MG63 (cell line): ENCODE results near the gene ADAMTS12. TPM values are rescaled to one million over a fixed set of nuclear protein-coding genes. Genes with fewer than 3 reads are reported as not detected.

Experiments
- DNase-seq: peaks from one replicate; pipeline ENCODE4 v3.0.0-alpha.2; 2020
- H3K27me3 ChIP-seq: fragments of 250-450 bp; sonication (Bioruptor Pico); 2 replicates; pipeline ENCODE4 v1.5.1; 2020; ENCODE audit warnings: mild to moderate bottlenecking, moderate library complexity
- H3K36me3 ChIP-seq: fragments of 250-450 bp; sonication (Bioruptor Pico); 2 replicates; pipeline ENCODE4 v1.5.1; 2020; ENCODE audit warnings: mild to moderate bottlenecking, moderate library complexity
- H3K4me3 ChIP-seq: fragments of 250-450 bp; sonication (Bioruptor Pico); 2 replicates; pipeline ENCODE4 v1.5.1; 2020; ENCODE audit warnings: mild to moderate bottlenecking, moderate library complexity
- H3K9me3 ChIP-seq: fragments of 250-450 bp; sonication (Bioruptor Pico); 2 replicates; pipeline ENCODE4 v1.5.1; 2020; ENCODE audit warnings: mild to moderate bottlenecking, moderate library complexity
- total RNA-seq: library from RNA; depleted of rRNA; stranded (reverse); fragments of >200 nt; shearing (Covaris generic); gene quantifications from 2 replicates; pipeline ENCODE4 v1.2.3, GENCODE V29; 2014; ENCODE audit warnings: low replicate concordance; rRNA removed

ADAMTS12 gene
- 8.1 and 11.8 TPM in 2 replicates for total RNA-seq

DNA sequence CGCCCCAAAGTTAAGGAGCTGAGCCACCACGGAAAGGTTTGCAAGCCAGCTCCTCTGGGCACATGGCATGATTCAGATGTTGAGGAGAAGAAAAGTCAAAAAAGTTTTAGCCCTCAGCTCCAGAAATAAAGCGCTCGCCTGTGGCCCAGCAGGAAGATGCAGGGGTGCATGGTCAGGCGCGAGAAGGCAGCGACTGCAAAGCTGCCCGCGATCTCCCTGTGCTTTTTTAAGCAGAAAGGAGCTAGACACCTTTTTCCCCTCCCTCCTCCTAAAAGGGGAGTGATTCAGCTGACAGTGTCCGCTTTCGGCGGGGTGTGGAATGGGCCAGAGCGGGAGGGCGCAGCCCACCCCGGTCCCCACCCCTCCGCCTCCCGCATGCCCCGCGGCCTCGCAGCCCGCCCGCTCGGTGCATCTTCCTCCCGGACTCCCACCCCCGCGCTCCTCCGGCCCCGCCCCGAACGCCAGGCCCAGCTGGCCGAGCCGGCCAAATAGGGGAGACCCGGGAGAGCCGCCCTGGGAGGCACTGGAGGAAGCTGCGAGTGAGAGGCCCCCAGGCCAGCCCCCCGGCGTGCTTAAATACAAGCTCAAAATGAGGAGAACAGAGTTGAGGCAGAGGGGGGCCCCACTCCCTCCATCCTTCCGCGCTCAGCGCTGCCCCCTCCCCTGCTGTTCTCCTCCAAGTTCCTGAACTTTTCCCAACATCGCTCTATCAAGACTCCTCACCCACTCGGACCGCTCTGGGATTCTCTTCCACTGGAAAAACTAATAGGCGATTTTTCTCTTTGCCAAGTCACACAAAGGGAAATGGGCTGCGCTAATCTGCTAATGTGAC lies at the start of gene ADAMTS12:
Gene ADAMTS12, minus strand, starts transcription at position 203 of the 832 bp plus-strand sequence. Its CDS starts 134 bp downstream, at position 69.
- DNase-seq: peak; percentile 77
- H3K9me3 ChIP-seq: no peaks in the 10 kb centered on the region
- H3K27me3 ChIP-seq: 0 out of 2 replicates have a peak, but pooled peaks cover 2% of the 10 kb centered on the region
- no peaks in the 10 kb centered on the region; the same call in 1 of the 2 replicates for H3K36me3 ChIP-seq
- H3K4me3 ChIP-seq: peak within 1 kb of the TSS; percentile 49

GRCh38 chr5:33941090-33941489 lies 49.3 kb upstream of the ADAMTS12 start:
- Histone ChIP-seq H3K36me3 (no peaks in the 10 kb centered on the region), H3K27me3 (peaks cover 60% of the 10 kb centered on the region), H3K9me3 (no peaks in the 10 kb centered on the region), H3K4me3 (no peak overlapping the region)
- no peak for DNase-seq

- no peak overlapping the region for H3K4me3 ChIP-seq
- H3K9me3 ChIP-seq: no peaks in the 10 kb centered on the region
- no peak for DNase-seq
- no peaks in the 10 kb centered on the region for H3K36me3 ChIP-seq
- H3K27me3 ChIP-seq: peaks cover 66% of the 10 kb centered on the region
Observed at GRCh38 chr5:33939556-33940262, 47.9 kb upstream of the ADAMTS12 start.

DNA sequence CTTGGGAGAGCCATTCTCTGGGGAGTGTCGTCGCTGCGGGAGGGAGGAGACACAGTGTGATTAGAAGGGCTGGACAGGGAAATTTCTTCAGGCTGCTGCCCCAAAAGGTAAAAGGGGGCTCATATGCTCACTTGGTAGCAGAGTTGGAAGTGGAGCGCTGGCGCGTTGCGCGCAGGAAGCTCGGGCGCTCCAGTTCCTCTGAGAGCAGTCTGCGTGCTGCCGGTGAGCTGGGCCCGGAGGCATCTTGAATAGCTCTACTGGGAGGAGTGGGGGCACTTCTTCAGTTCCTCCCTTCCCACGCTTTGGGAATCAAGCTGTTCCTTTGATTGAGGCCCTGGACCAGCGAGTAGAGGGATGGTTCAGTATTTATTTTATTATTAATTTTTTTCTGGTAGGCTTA lies 47.1 kb upstream of the ADAMTS12 start:
- DNase-seq: no peak
- peaks cover 66% of the 10 kb centered on the region for H3K27me3 ChIP-seq
- no peaks in the 10 kb centered on the region for H3K9me3 ChIP-seq
- H3K4me3 ChIP-seq: no peak overlapping the region
- H3K36me3 ChIP-seq: no peaks in the 10 kb centered on the region

DNA sequence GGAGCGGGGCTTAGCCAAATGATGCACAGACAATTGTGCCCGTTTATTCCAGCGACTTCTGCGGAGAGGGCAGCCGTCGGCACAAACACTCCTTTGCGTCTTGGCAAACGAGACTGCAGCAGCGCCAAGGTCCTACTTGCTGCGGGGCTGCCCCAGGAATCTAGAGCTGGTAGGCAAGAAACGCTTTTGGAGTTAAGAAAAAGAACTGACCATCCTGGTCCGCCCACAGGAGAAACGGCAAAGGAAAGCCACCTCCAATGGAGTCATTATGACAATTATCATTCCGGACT lies 46.7 kb upstream of the ADAMTS12 start:
- Histone ChIP-seq H3K36me3 (no peaks in the 10 kb centered on the region), H3K4me3 (no peak overlapping the region), H3K9me3 (no peaks in the 10 kb centered on the region), H3K27me3 (peaks cover 64% of the 10 kb centered on the region)
- no peak for DNase-seq

GRCh38 chr5:33937707-33938506 lies 46.1 kb upstream of the ADAMTS12 start:
- H3K9me3 ChIP-seq: no peaks in the 10 kb centered on the region
- H3K4me3 ChIP-seq: no peak overlapping the region
- no peak for DNase-seq
- no peaks in the 10 kb centered on the region for H3K36me3 ChIP-seq
- peaks cover 62% of the 10 kb centered on the region for H3K27me3 ChIP-seq

GRCh38 chr5:33937017-33937706 lies 45.4 kb upstream of the ADAMTS12 start:
- Histone ChIP-seq H3K27me3 (peaks cover 59% of the 10 kb centered on the region), H3K9me3 (no peaks in the 10 kb centered on the region), H3K4me3 (no peak overlapping the region), H3K36me3 (no peaks in the 10 kb centered on the region)
- no peak for DNase-seq

DNA sequence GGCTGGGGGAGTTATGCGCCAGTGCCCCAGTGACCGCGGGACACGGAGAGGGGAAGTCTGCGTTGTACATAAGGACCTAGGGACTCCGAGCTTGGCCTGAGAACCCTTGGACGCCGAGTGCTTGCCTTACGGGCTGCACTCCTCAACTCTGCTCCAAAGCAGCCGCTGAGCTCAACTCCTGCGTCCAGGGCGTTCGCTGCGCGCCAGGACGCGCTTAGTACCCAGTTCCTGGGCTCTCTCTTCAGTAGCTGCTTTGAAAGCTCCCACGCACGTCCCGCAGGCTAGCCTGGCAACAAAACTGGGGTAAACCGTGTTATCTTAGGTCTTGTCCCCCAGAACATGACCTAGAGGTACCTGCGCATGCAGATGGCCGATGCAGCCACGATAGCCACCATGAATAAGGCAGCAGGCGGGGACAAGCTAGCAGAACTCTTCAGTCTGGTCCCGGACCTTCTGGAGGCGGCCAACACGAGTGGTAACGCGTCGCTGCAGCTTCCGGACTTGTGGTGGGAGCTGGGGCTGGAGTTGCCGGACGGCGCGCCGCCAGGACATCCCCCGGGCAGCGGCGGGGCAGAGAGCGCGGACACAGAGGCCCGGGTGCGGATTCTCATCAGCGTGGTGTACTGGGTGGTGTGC lies 44.7 kb upstream of the ADAMTS12 start, which contains the start of gene RXFP3:
Gene RXFP3, plus strand, starts transcription at position 6 of the 636 bp plus-strand sequence. Its CDS starts 355 bp downstream, at position 361.
- H3K9me3 ChIP-seq: no peaks in the 10 kb centered on the region
- H3K4me3 ChIP-seq: no peak within 1 kb of the TSS
- peaks cover 57% of the 10 kb centered on the region for H3K27me3 ChIP-seq
- DNase-seq: peak; percentile 3
- no peaks in the 10 kb centered on the region for H3K36me3 ChIP-seq

GRCh38 chr5:33936004-33936380 lies 44.2 kb upstream of the ADAMTS12 start:
- peak; percentile 24 for DNase-seq
- Histone ChIP-seq H3K9me3 (no peaks in the 10 kb centered on the region), H3K27me3 (peaks cover 52% of the 10 kb centered on the region), H3K36me3 (no peaks in the 10 kb centered on the region), H3K4me3 (no peak overlapping the region)

DNA sequence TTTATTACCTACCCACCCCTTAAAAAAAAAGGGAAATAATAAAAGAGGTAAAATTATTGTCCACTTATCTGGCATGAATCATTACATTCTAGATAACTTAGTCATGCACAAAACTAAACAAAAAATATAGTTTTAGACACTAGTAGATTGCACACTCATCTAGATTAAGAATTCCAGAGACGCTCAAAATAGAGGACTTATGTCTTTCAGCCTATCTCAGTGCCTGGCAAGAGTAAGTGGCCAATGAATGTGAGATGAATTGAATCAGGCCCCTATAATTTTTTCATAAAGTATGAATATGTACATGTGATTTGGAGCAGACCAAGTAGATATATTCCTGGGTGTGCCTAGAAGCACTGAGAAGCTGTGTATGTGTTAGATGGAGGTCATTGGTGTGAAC lies 42.4 kb upstream of the ADAMTS12 start:
- Histone ChIP-seq H3K27me3 (peaks cover 40% of the 10 kb centered on the region), H3K36me3 (no peaks in the 10 kb centered on the region), H3K9me3 (no peaks in the 10 kb centered on the region), H3K4me3 (no peak overlapping the region)
- no peak for DNase-seq

GRCh38 chr5:33933723-33934169 lies 42.0 kb upstream of the ADAMTS12 start:
- H3K27me3 ChIP-seq: peaks cover 38% of the 10 kb centered on the region
- DNase-seq: no peak
- H3K36me3 ChIP-seq: no peaks in the 10 kb centered on the region
- H3K4me3 ChIP-seq: no peak overlapping the region
- H3K9me3 ChIP-seq: no peaks in the 10 kb centered on the region

- Histone ChIP-seq H3K4me3 (no peak overlapping the region), H3K36me3 (no peaks in the 10 kb centered on the region), H3K9me3 (no peaks in the 10 kb centered on the region), H3K27me3 (peaks cover 11% of the 10 kb centered on the region)
- no peak for DNase-seq
Observed at GRCh38 chr5:33931136-33931535, 39.3 kb upstream of the ADAMTS12 start.

DNA sequence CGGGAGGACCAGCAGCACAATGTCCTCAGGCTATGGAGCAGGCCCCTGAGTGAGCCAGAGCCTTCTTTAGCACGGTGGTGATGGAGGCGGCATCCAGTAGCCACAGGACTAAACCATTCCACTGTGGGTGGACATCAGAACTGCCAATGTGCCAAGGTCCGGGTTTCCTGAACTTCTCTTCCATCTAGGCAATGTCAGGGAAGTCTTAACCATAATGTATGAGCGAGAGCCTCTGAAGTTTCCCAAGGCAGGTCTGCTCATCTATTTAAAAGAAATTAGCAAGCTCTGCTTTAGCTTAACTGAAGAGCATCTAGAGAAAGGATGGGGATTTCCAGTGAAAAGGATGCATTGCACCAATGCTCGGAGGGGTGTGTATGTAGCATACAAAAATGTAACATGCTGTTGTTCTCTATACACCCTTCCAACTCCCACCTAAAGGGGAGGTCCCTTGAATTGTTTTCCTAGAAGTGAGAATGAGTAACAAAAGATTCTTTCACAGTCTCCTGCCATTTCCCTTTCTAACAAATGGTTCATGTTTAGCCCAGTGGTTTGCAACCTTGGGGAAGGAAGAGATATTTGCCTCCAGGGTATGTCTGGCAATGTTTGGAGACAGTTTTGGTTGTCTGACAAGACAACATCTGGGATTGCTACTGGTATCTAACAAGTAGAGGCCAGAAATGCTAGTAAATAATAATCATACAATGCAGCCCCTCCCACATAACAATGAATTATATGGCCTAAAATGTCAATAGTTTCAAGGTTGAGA lies 38.3 kb upstream of the ADAMTS12 start:
- no peak for DNase-seq
- Histone ChIP-seq H3K27me3 (peaks cover 1% of the 10 kb centered on the region), H3K9me3 (no peaks in the 10 kb centered on the region), H3K4me3 (no peak overlapping the region), H3K36me3 (no peaks in the 10 kb centered on the region)

- no peaks in the 10 kb centered on the region for H3K36me3 ChIP-seq
- DNase-seq: no peak
- no peaks in the 10 kb centered on the region for H3K9me3 ChIP-seq
- H3K27me3 ChIP-seq: no peaks in the 10 kb centered on the region
- no peak overlapping the region for H3K4me3 ChIP-seq
Observed at GRCh38 chr5:33928283-33928682, 36.5 kb upstream of the ADAMTS12 start.

DNA sequence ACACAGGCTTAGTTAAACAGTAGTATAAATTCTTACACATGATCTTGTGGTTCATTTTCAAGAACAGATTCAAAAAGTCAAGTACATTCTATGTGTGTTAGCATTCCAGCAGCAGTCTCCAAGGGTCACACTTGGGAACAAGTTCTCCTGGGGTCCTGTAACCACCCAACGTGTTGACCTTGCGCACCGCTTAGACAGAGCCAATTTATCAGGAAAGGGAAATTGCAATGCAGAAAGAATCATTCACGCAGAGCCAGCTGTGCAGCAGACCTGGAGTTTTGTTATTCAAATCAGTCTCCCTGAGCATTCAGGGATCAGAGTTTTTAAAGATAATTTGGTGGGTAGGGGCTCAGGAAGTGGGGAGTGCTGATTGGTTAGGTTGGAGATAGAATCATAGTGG lies 35.9 kb upstream of the ADAMTS12 start:
- no peaks in the 10 kb centered on the region for H3K9me3 ChIP-seq
- H3K4me3 ChIP-seq: no peak overlapping the region
- no peaks in the 10 kb centered on the region for H3K27me3 ChIP-seq
- no peak for DNase-seq
- H3K36me3 ChIP-seq: no peaks in the 10 kb centered on the region
